Heart left ventricle (tissue), 16 donors: ENCODE results near the gene SGIP1. TPM values are rescaled to one million over a fixed set of nuclear protein-coding genes. Genes with fewer than 3 reads are reported as not detected.

Source experiments
- ATAC-seq, 4 donors: fragments of 200-7000 bp; cut with Tn5 transposase; one replicate each; pipeline ENCODE4 v1.9.1; 2020 to 2022; ENCODE audit warnings: moderate library complexity in 4 of 4, mild to moderate bottlenecking in 3 of 4, moderate number of reproducible peaks in 1 of 4
- DNase-seq, 5 donors: peaks; one replicate each; pipeline ENCODE4 v3.0.0-alpha.2; 2020
- H3K27ac ChIP-seq, 12 donors: fragments of 200-600 bp; sonication (generic) in 4 of 12; one replicate each; pipeline versions ENCODE4 v1.5.0 to v1.8.0; 2016 to 2022; ENCODE audit warnings: mild to moderate bottlenecking in 2 of 12
- H3K27me3 ChIP-seq, 9 donors: fragments of 200-600 bp; sonication (generic) in 2 of 9; one replicate each; pipeline versions ENCODE4 v1.5.1 to v1.8.0; 2016 to 2022; ENCODE audit warnings: mild to moderate bottlenecking in 3 of 9
- H3K36me3 ChIP-seq, 9 donors: fragments of 200-600 bp; sonication (generic) in 2 of 9; one replicate each; pipeline versions ENCODE4 v1.5.0 to v1.8.0; 2018 to 2022; ENCODE audit warnings: mild to moderate bottlenecking in 2 of 9
- H3K4me1 ChIP-seq, 12 donors: fragments of 200-600 bp; sonication (generic) in 4 of 12; one replicate each; pipeline versions ENCODE4 v1.5.0 to v1.8.0; 2016 to 2022; ENCODE audit warnings: mild to moderate bottlenecking in 3 of 12
- H3K4me3 ChIP-seq, 12 donors: fragments of 200-600 bp; sonication (generic) in 4 of 12; one replicate each; pipeline versions ENCODE4 v1.5.0 to v1.8.0; 2017 to 2022; ENCODE audit warnings: mild to moderate bottlenecking in 9 of 12, moderate library complexity in 4 of 12
- H3K9me3 ChIP-seq, 12 donors: fragments of 200-600 bp; sonication (generic) in 4 of 12; one replicate each; pipeline versions ENCODE4 v1.5.0 to v1.8.0; 2016 to 2022; ENCODE audit warnings: mild to moderate bottlenecking in 1 of 12
- POLR2A ChIP-seq, 2 donors: fragments of 450-650 bp; IDR thresholded peaks; one replicate each; pipeline ENCODE4 v1.6.1; 2017; ENCODE audit warnings: antibody characterized with exemption in 2 of 2, mild to moderate bottlenecking in 2 of 2, moderate library complexity in 2 of 2
- whole genome bisulfite sequencing, 4 donors: extraction: QIAGEN DNeasy Blood & Tissue Kit in 2 of 4; methylation state at CpG; one replicate each; pipeline versions ENCODE4 v1.1.5 to v1.1.7; 2013 to 2018; 5-methylcytosine and 5-hydroxymethylcytosine counted together
- intact Hi-C, 10 donors: fragments of 100-400 bp; cut with DNase I; formaldehyde crosslinking; loops; one replicate each; pipeline versions ENCODE4 v1.11.1 to v1.14.2; 2022
- polyA plus RNA-seq, 2 donors: library from polyadenylated mRNA; stranded (reverse); fragments of 200-250 nt; gene quantifications; one replicate each; pipeline ENCODE4 v1.2.3, GENCODE V29; 2013
- total RNA-seq, 9 donors: library from RNA; depleted of rRNA in 2 of 9; stranded (reverse); fragments of >200 nt in 2 of 9; fragmentation: NEBNext Ultra II Directional in 3 of 9; extraction: Animal tissue kit (Norgen Biotek cat#: 25700) in 3 of 9; gene quantifications; one replicate each; pipeline versions ENCODE4 v1.1.0 to v1.2.4, GENCODE V29; 2016 to 2023
- TF ChIP-seq, protein P1 (sequence below), 12 donors: fragments of 200-600 bp; sonication (generic) in 4 of 12; IDR thresholded peaks; one replicate each; pipeline versions ENCODE4 v1.5.0 to v1.8.0; 2018 to 2022; ENCODE audit warnings: antibody characterized with exemption in 12 of 12, mild to moderate bottlenecking in 5 of 12
- donor health status: ischemic (EF 13 %, LVEDD 7.1; RV severe dilation, severe dysfunction).
- donor health status: healthy with polysubstance abuse.
- donor health status: DM: no; HTN: yes; CAD: no.
- donor health status: DM: no; HTN: no; CAD: no.
- donor health status: ischemic (EF 25% LVEDD 6.9; RV normal size, moderate dysfunction).
- donor health status: ischemic (EF 25% LVEDD 5.7; RV mildly dilated, moderate dysfunction).
- donor health status: healthy.
- donor health status: DM: yes; HTN: yes; CAD: no.
- donor health status: ischemic (EF 35%, LVEDD 5.7; RV mildly dilated, moderate dysfunction).
- donor health status: nonischemic (EF 11% LVEDD 7.7; RV severe dilation, severe dysfunction).
- donor health status: DM: yes; HTN: yes; CAD: no.
- donor health status: PGD.
- donor health status: ischemic (EF 29% LVEDD 5.4; RV normal size, mild dysfunction).
- donor health status: nonischemic (EF 23%, LVEDD 6.1; RV moderate dilation, normal function).

The SGIP1 gene
- total and polyA plus RNA-seq, 11 donors: 2.1 to 17.3 (median 5.0) TPM

DNA sequence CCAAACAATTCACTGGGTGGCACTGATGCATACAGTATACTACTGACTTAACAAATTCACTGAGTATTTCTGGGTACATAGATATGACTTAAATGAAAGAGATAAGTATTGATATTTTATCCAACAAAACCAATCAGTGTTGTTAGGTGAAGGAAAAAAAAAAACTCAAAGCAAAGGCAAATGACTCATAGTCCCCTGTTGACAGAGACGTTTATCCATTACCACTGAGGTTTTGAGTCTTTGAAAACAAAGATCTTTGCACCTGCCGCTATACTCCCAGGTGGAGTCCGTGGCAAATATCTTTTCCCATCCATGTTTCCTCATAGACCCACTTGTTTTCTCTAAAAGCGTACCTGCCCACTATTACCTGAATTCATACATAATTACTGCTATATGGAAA lies 236.7 kb downstream of the SGIP1 start:
- TF ChIP-seq POLR2A (IDR thresholded peaks at IDR 0.05): no peak
- TF ChIP-seq, protein P1, sequence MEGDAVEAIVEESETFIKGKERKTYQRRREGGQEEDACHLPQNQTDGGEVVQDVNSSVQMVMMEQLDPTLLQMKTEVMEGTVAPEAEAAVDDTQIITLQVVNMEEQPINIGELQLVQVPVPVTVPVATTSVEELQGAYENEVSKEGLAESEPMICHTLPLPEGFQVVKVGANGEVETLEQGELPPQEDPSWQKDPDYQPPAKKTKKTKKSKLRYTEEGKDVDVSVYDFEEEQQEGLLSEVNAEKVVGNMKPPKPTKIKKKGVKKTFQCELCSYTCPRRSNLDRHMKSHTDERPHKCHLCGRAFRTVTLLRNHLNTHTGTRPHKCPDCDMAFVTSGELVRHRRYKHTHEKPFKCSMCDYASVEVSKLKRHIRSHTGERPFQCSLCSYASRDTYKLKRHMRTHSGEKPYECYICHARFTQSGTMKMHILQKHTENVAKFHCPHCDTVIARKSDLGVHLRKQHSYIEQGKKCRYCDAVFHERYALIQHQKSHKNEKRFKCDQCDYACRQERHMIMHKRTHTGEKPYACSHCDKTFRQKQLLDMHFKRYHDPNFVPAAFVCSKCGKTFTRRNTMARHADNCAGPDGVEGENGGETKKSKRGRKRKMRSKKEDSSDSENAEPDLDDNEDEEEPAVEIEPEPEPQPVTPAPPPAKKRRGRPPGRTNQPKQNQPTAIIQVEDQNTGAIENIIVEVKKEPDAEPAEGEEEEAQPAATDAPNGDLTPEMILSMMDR (IDR thresholded peaks at IDR 0.05): no peak
- Histone ChIP-seq H3K4me3 (no peak overlapping the region), H3K27me3 (no peaks in the 10 kb centered on the region), H3K9me3 (no peaks in the 10 kb centered on the region), H3K27ac (no peak overlapping the region), H3K4me1 (no peaks in the 10 kb centered on the region), H3K36me3 (no peaks in the 10 kb centered on the region)
- WGBS, 4 donors: 87 to 93% (median 92%) methylated on average over 4 of the region's 4 CpGs
- no peak for DNase-seq
- intact Hi-C loops: loop anchor here in 1 of 10 donors (5.0 kb wide), 1 partner anchor 732 kb away; no protein-coding TSS in a partner anchor
- no peak for ATAC-seq

DNA sequence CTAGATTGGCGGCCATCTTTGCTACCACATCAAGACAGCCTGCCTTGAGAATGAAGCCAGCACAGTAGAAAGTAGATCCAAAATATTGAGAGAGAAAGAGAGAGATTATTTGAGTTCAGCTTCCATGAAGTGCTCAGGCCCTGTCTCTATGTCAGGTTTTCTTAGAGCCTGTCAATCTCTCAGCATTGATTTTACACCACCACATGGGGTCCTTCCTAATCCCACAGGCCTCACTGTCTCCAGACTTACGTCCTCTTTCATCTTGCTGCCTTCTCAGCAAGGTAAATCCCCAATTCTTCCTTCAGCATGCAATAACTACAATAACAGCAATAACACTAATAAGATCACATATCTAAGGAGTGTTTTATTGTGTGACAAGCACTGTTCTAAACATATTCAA lies 239.3 kb downstream of the SGIP1 start:
- Histone ChIP-seq H3K27me3 (no peaks in the 10 kb centered on the region), H3K4me3 (no peak overlapping the region), H3K4me1 (no peaks in the 10 kb centered on the region), H3K36me3 (peaks cover 0 to 3% (median 0%) of the 10 kb centered on the region in 9 donors), H3K27ac (no peak overlapping the region), H3K9me3 (no peaks in the 10 kb centered on the region)
- TF ChIP-seq POLR2A (IDR thresholded peaks at IDR 0.05): no peak
- TF ChIP-seq, protein P1 (IDR thresholded peaks at IDR 0.05): no peak
- ATAC-seq (no peak), DNase-seq (no peak)
- intact Hi-C loops: loop anchor here in 1 of 10 donors (5.0 kb wide), 1 partner anchor 729 kb away; no protein-coding TSS in a partner anchor
- WGBS, 4 donors: 96 to 98% (median 97%) methylated on average over 2 of the region's 2 CpGs

DNA sequence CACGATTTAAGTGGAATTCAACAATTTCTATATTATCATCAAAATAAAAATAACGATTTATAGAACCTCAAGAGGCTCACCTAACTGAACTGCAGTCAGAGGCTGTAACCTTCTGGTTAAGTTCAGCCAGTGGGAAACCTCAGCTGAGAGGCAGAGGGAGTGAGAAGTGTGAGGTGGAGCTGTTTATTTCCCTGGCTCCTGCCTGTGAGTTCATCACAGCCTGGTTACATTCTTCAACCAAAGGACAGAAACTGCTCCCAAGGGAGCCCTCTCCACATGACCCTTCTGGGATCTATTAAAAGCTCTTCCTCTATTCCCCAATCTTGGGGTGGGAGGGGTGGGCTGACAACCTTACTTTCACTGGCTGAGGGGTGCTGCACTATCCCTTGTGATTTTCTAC lies 240.5 kb downstream of the SGIP1 start:
- H3K9me3 ChIP-seq: no peaks in the 10 kb centered on the region
- no peaks in the 10 kb centered on the region for H3K27me3 ChIP-seq
- WGBS, 4 donors: 69 to 73% (median 72%) methylated on average over 2 of the region's 2 CpGs
- no peaks in the 10 kb centered on the region for H3K4me1 ChIP-seq
- no peak overlapping the region for H3K4me3 ChIP-seq
- TF ChIP-seq, protein P1 (IDR thresholded peaks at IDR 0.05): no peak
- TF ChIP-seq POLR2A (IDR thresholded peaks at IDR 0.05): no peak
- intact Hi-C loops: loop anchor here in 1 of 10 donors (5.0 kb wide), 1 partner anchor 728 kb away; no protein-coding TSS in a partner anchor
- H3K36me3 ChIP-seq: peaks cover 0 to 5% (median 0%) of the 10 kb centered on the region in 9 donors
- DNase-seq (no peak), ATAC-seq (no peak)
- no peak overlapping the region for H3K27ac ChIP-seq

DNA sequence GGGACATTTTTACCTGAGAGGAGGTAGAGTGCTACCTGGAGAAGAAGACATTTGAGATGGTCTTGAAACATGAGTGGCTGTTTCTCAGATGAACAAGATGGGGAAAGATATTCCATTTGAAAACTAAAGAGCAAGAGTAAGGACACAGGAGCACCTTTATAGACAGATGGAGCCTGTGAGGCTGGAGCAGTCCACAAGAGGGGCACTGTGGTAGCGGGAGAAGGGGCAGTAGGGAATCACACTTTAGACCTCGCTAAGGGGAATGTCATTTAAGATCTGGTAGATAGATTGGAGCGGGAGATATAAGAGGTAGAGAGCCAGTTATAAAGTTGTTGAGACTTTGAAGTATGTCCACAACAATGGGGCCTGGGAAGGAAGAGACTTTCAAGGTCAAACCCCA lies 241.7 kb downstream of the SGIP1 start:
- TF ChIP-seq, protein P1 (IDR thresholded peaks at IDR 0.05): no peak
- TF ChIP-seq POLR2A (IDR thresholded peaks at IDR 0.05): no peak
- DNase-seq (no peak), ATAC-seq (no peak)
- peaks cover 0 to 7% (median 0%) of the 10 kb centered on the region in 12 donors for H3K9me3 ChIP-seq
- no peaks in the 10 kb centered on the region for H3K4me1 ChIP-seq
- H3K36me3 ChIP-seq: peaks cover 0 to 10% (median 0%) of the 10 kb centered on the region in 9 donors
- H3K4me3 ChIP-seq: no peak overlapping the region
- H3K27ac ChIP-seq: no peak overlapping the region
- H3K27me3 ChIP-seq: no peaks in the 10 kb centered on the region
- intact Hi-C loops: no loop called here
- 87 to 93% (median 90%) methylated on average over 3 of the region's 3 CpGs for WGBS, 4 donors
